HG03066 (cell line): ENCODE measurements around the gene LRCH1.

Experiments
- ATAC-seq: cut with Tn5 transposase; IDR thresholded peaks from one replicate; pipeline ENCODE4 v1.9.1; 2021; ENCODE audit warnings: low read depth; ENCODE audit not compliant: unreplicated experiment

Gene LRCH1

GRCh38 chr13:46609726-46610125 is 56.8 kb downstream of the LRCH1 start:
- ATAC-seq: no peak

GRCh38 chr13:46612267-46612666 is 59.3 kb downstream of the LRCH1 start:
- ATAC-seq: no peak

- no peak for ATAC-seq
Observed at GRCh38 chr13:46613409-46614049, 60.6 kb downstream of the LRCH1 start.

- ATAC-seq: no peak
Observed at GRCh38 chr13:46614582-46614981, 61.6 kb downstream of the LRCH1 start.

- no peak for ATAC-seq
Observed at GRCh38 chr13:46615888-46616531, 63.0 kb downstream of the LRCH1 start.

GRCh38 chr13:46617229-46617721 is 64.3 kb downstream of the LRCH1 start:
- no peak for ATAC-seq

GRCh38 chr13:46617885-46618284 is 64.9 kb downstream of the LRCH1 start:
- no peak for ATAC-seq

GRCh38 chr13:46618694-46619254 is 65.8 kb downstream of the LRCH1 start:
- no peak for ATAC-seq

- no peak for ATAC-seq
Observed at GRCh38 chr13:46620029-46620428, 67.1 kb downstream of the LRCH1 start.

- ATAC-seq: no peak
Observed at GRCh38 chr13:46620471-46620870, 67.5 kb downstream of the LRCH1 start.

- no peak for ATAC-seq
Observed at GRCh38 chr13:46621133-46621532, 68.2 kb downstream of the LRCH1 start.

- ATAC-seq: no peak
Observed at GRCh38 chr13:46621792-46622629, 69.0 kb downstream of the LRCH1 start.

- ATAC-seq: no peak
Observed at GRCh38 chr13:46622630-46623256, 69.8 kb downstream of the LRCH1 start.

- ATAC-seq: no peak
Observed at GRCh38 chr13:46624353-46624752, 71.4 kb downstream of the LRCH1 start.

GRCh38 chr13:46624821-46625220 is 71.9 kb downstream of the LRCH1 start:
- no peak for ATAC-seq

- no peak for ATAC-seq
Observed at GRCh38 chr13:46627462-46627861, 74.5 kb downstream of the LRCH1 start.

- ATAC-seq: no peak
Observed at GRCh38 chr13:46628622-46629365, 75.8 kb downstream of the LRCH1 start.

- ATAC-seq: no peak
Observed at GRCh38 chr13:46629811-46630413, 76.9 kb downstream of the LRCH1 start.

GRCh38 chr13:46630431-46631178 is 77.6 kb downstream of the LRCH1 start:
- ATAC-seq: no peak
